GM12878 (cell line): ENCODE results near the gene TBC1D5. TPM values are rescaled to one million over a fixed set of nuclear protein-coding genes. Genes with fewer than 3 reads are reported as not detected.

Source experiments
- ASH2L ChIP-seq: fragments of 300-600, 200-600 bp; sonication (generic); IDR thresholded peaks from 2 replicates; pipeline ENCODE4 v1.6.1; 2017; ENCODE audit warnings: low read depth, mild to moderate bottlenecking, borderline replicate concordance
- BCLAF1 ChIP-seq: fragments of 450-650 bp; IDR thresholded peaks from 2 replicates; pipeline ENCODE4 v1.6.1; 2017; ENCODE audit warnings: antibody characterized with exemption, mild to moderate bottlenecking, moderate library complexity
- BRCA1 ChIP-seq: IDR thresholded peaks from 2 replicates; pipeline ENCODE4 v1.6.1; 2011; ENCODE audit warnings: low read depth, low read length, improper control_type of control experiment
- CBX5 ChIP-seq: sonication (generic); IDR thresholded peaks from 2 replicates; pipeline ENCODE4 v1.6.1; 2016; ENCODE audit warnings: low read depth, moderate library complexity, mild to moderate bottlenecking, inconsistent platforms
- CREB1 ChIP-seq: IDR thresholded peaks from 2 replicates; pipeline ENCODE4 v1.6.1; 2012; ENCODE audit warnings: low read depth, mild to moderate bottlenecking, inconsistent platforms
- IKZF1 ChIP-seq: fragments of 450-650 bp; conservative IDR thresholded peaks from 2 replicates; pipeline ENCODE4 v1.6.1; 2017; ENCODE audit warnings: antibody characterized with exemption, mild to moderate bottlenecking
- MTA3 ChIP-seq: IDR thresholded peaks from 2 replicates; pipeline ENCODE4 v1.6.1; 2012; ENCODE audit warnings: low read length, inconsistent platforms, borderline replicate concordance
- NFYB ChIP-seq: IDR thresholded peaks from 2 replicates; pipeline ENCODE4 v1.6.1; 2011; ENCODE audit warnings: low read depth, mild to moderate bottlenecking, low read length, improper control_type of control experiment, moderate library complexity; ENCODE audit not compliant: insufficient read depth
- RAD21 ChIP-seq: IDR thresholded peaks from 2 replicates; pipeline ENCODE4 v1.6.1; 2011; ENCODE audit warnings: mild to moderate bottlenecking, low read depth, low read length, moderate library complexity; ENCODE audit not compliant: insufficient read depth
- SPI1 ChIP-seq: IDR thresholded peaks from 2 replicates; pipeline ENCODE4 v1.6.1; 2011; ENCODE audit warnings: low read depth, mild to moderate bottlenecking, low read length, moderate library complexity, borderline replicate concordance; ENCODE audit not compliant: insufficient read depth
- STAT3 ChIP-seq: IDR thresholded peaks from 2 replicates; pipeline ENCODE4 v1.6.1; 2011; ENCODE audit warnings: low read depth, low read length, improper control_type of control experiment
- YBX1 ChIP-seq: fragments of 450-650 bp; IDR thresholded peaks from 2 replicates; pipeline ENCODE4 v1.6.1; 2016; ENCODE audit warnings: antibody characterized with exemption
- ZSCAN29 ChIP-seq: fragments of 450-650 bp; IDR thresholded peaks from 2 replicates; pipeline ENCODE4 v1.6.1; 2017; ENCODE audit warnings: mild to moderate bottlenecking, moderate library complexity
- polyA plus RNA-seq, 11 experiments: library from polyadenylated mRNA; depleted of rRNA in 4 of 11; unstranded in 6 of 11; stranded (reverse) in 5 of 11; fragments of >200 nt; fragmentation: Nextera tagmentation in 4 of 11; fragmentation: Illumina TruSeq in 1 of 11; extraction: Ambion mirVana in 4 of 11; extraction: Trizol in 1 of 11; gene quantifications; 1 replicate in 1 of 11; 2 replicates in 10 of 11; pipeline versions ENCODE4 v1.2.1 to v1.2.3, GENCODE V29; 2011 to 2016; ENCODE audit warnings: inconsistent platforms in 2 of 11, missing spikeins in 2 of 11, low read depth in 1 of 11
- total RNA-seq, 4 experiments: library from RNA; depleted of rRNA in 3 of 4; stranded (reverse); fragments of >200 nt in 3 of 4; fragmentation: Illumina TruSeq in 1 of 4; extraction: Trizol in 1 of 4; gene quantifications; 2 replicates each; pipeline versions ENCODE4 v1.2.1 to v1.2.3, GENCODE V29; 2013 to 2021

TBC1D5 gene
- total and polyA plus RNA-seq, 10 of the 15 experiments (the other 5 are each of a cell fraction or from before 2014, with no cell fraction given) = 5.5 to 61.0 (median 43.8) TPM

- no peak for TF ChIP-seq ASH2L
- no peak for TF ChIP-seq BRCA1
- TF ChIP-seq NFYB = no peak
- no peak for TF ChIP-seq SPI1
- no peak for TF ChIP-seq YBX1
- no peak for TF ChIP-seq CBX5
- TF ChIP-seq MTA3 = no peak
- peak; percentile 30; the same call in 1 of the 2 replicates for TF ChIP-seq RAD21
- TF ChIP-seq ZSCAN29 = no peak
- TF ChIP-seq BCLAF1 = no peak
- TF ChIP-seq IKZF1 = no peak
- no peak for TF ChIP-seq CREB1
- TF ChIP-seq STAT3 = no peak
These were observed 510.0 kb downstream of the TBC1D5 start (continued) for GRCh38 chr3:17232442-17232841.
